PC-9 (cell line): ENCODE data around the gene SORBS1. TPM values are rescaled to one million over a fixed set of nuclear protein-coding genes. Genes with fewer than 3 reads are reported as not detected.

ENCODE experiments used
- BruUV-seq: library from RNA; stranded (reverse); fragments of 400-500 nt; replicated peaks from 2 replicates; lab custom pipeline; 2021; lab: Mats Ljungman, UMichigan
- CTCF ChIA-PET: fragments of 300-600 bp; sonication (Branson Sonifier 250); formaldehyde crosslinking; loops from one replicate; lab custom pipeline; 2022; ENCODE audit warnings: antibody characterized with exemption; lab: Charles Lee
- POLR2A ChIA-PET: fragments of 300-600 bp; sonication (Branson Sonifier 250); formaldehyde crosslinking; loops from one replicate; lab custom pipeline; 2022; ENCODE audit warnings: antibody characterized with exemption; ENCODE audit not compliant: unreplicated experiment; lab: Charles Lee
- DNase-seq, 2 experiments: peaks; one replicate each; pipeline versions ENCODE4 v3.0.0 to v3.0.0-alpha.2; 2015 to 2022; ENCODE audit warnings: mixed read lengths in 1 of 2
- H2AFZ ChIP-seq: fragments of 200-600 bp; sonication (generic); 2 replicates; pipeline ENCODE4 v1.8.1; 2017; ENCODE audit warnings: antibody characterized with exemption
- H3F3A ChIP-seq: fragments of 200-600 bp; sonication (generic); 2 replicates; pipeline ENCODE4 v1.8.1; 2017; ENCODE audit warnings: antibody characterized with exemption, mild to moderate bottlenecking, low read depth; ENCODE audit not compliant: insufficient read depth
- H3K27ac ChIP-seq: fragments of 200-600 bp; sonication (generic); 2 replicates; pipeline ENCODE4 v1.6.1; 2016; ENCODE audit warnings: mixed run types
- H3K27me3 ChIP-seq: fragments of 200-600 bp; sonication (generic); 2 replicates; pipeline ENCODE4 v1.6.1; 2016; ENCODE audit warnings: low read depth, mixed run types; ENCODE audit not compliant: insufficient read depth
- H3K36me3 ChIP-seq: fragments of 200-600 bp; sonication (generic); 2 replicates; pipeline ENCODE4 v1.6.1; 2016; ENCODE audit warnings: low read depth, mixed run types
- H3K4me1 ChIP-seq: fragments of 200-600 bp; sonication (generic); replicated peaks from 2 replicates; pipeline ENCODE4 v1.6.1; 2016; ENCODE audit warnings: mixed run types; ENCODE audit not compliant: insufficient read depth
- H3K4me2 ChIP-seq: fragments of 200-600 bp; sonication (generic); 2 replicates; pipeline ENCODE4 v1.6.1; 2017; ENCODE audit warnings: mixed run types
- H3K4me3 ChIP-seq: fragments of 200-600 bp; sonication (generic); 2 replicates; pipeline ENCODE4 v1.6.1; 2016; ENCODE audit warnings: mixed run types
- H3K79me2 ChIP-seq: fragments of 200-600 bp; sonication (generic); 2 replicates; pipeline ENCODE4 v1.6.1; 2017; ENCODE audit warnings: low read depth, mixed run types
- H3K9me2 ChIP-seq: fragments of 200-600 bp; sonication (generic); 2 replicates; pipeline ENCODE4 v1.8.1; 2017; ENCODE audit warnings: mild to moderate bottlenecking; ENCODE audit not compliant: insufficient read depth
- H3K9me3 ChIP-seq: fragments of 200-600 bp; sonication (generic); 2 replicates; pipeline ENCODE4 v1.8.1; 2016; ENCODE audit warnings: low read depth; ENCODE audit not compliant: insufficient read depth
- H4K20me1 ChIP-seq: fragments of 200-600 bp; sonication (generic); 2 replicates; pipeline ENCODE4 v1.8.1; 2017; ENCODE audit not compliant: insufficient read depth
- CTCF ChIP-seq: fragments of 200-600 bp; sonication (generic); conservative IDR thresholded peaks from 2 replicates; pipeline ENCODE4 v1.6.1; 2017; ENCODE audit warnings: mixed run types, antibody characterized with exemption, mild to moderate bottlenecking, moderate library complexity
- EZH2 ChIP-seq: fragments of 200-600 bp; sonication (generic); IDR thresholded peaks from 2 replicates; pipeline ENCODE4 v1.8.0; 2017; ENCODE audit warnings: antibody characterized with exemption, low read depth
- intact Hi-C: fragments of 100-400 bp; cut with micrococcal nuclease; formaldehyde crosslinking; loops from one replicate; pipeline ENCODE4 v1.10.0; 2022; ENCODE audit not compliant: unreplicated experiment
- total RNA-seq: library from RNA; stranded (reverse); gene quantifications from 2 replicates; pipeline ENCODE4 v1.2.3, GENCODE V29; 2021

SORBS1 gene
- total RNA-seq, 1 experiment from 2014 or later = 5.0 TPM

GRCh38 chr10:95499482-95499989 is 61.6 kb downstream of the SORBS1 start:
- Histone ChIP-seq H4K20me1 (no peaks in the 10 kb centered on the region), H3K4me3 (no peak overlapping the region), H3K27me3 (no peaks in the 10 kb centered on the region), H3K36me3 (no peaks in the 10 kb centered on the region), H3K4me2 (no peak overlapping the region), H3F3A (no peaks in the 10 kb centered on the region), H3K9me2 (no peaks in the 10 kb centered on the region), H3K9me3 (no peaks in the 10 kb centered on the region), H3K79me2 (no peaks in the 10 kb centered on the region), H2AFZ (no peak overlapping the region), H3K27ac (no peak overlapping the region), H3K4me1 (no peaks in the 10 kb centered on the region)
- BruUV-seq = no TSS peak
- DNase-seq = no peak
- TF ChIP-seq CTCF (no peak), EZH2 (no peak)
- POLR2A ChIA-PET = no interaction called here
- CTCF ChIA-PET = no interaction called here
- intact Hi-C loops = no loop called here

DNA sequence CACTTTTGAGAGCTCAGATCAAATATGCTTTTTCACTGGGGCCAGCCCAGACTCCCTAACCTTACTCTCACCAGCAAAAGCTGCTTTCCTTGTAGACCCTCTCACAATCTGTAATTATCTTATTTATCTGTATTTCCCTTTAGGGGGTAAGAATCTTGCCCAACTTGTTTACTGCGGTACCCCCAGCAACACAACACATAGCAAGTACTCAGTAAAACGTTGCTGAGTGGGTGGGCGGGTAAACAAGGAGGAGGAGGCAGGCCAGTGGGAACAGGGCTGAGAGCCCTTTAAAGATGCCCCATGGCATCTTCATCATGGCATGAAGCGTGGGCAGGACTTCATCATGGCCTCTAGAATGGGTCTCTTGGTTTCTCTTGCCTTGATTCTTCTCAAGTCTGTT is 64.2 kb downstream of the SORBS1 start:
- H3K79me2 ChIP-seq = no peaks in the 10 kb centered on the region
- H3K9me3 ChIP-seq = no peaks in the 10 kb centered on the region
- H3K4me2 ChIP-seq = no peak overlapping the region
- ChIA-PET POLR2A (no interaction called here), CTCF (no interaction called here)
- H3K27me3 ChIP-seq = no peaks in the 10 kb centered on the region
- no TSS peak for BruUV-seq
- H3K9me2 ChIP-seq = no peaks in the 10 kb centered on the region
- no peak for DNase-seq
- no peaks in the 10 kb centered on the region for H3K36me3 ChIP-seq
- H3K4me1 ChIP-seq = no peaks in the 10 kb centered on the region
- no peak for TF ChIP-seq CTCF
- no peak for TF ChIP-seq EZH2
- H3K4me3 ChIP-seq = no peak overlapping the region
- no peak overlapping the region for H2AFZ ChIP-seq
- H3K27ac ChIP-seq = no peak overlapping the region
- intact Hi-C loops = no loop called here
- H4K20me1 ChIP-seq = no peaks in the 10 kb centered on the region
- no peaks in the 10 kb centered on the region for H3F3A ChIP-seq

- POLR2A ChIA-PET = no interaction called here
Observed at GRCh38 chr10:95496246-95496911, 64.8 kb downstream of the SORBS1 start.

More at GRCh38 chr10:95496246-95496911, 64.8 kb downstream of the SORBS1 start:
- H3K27ac ChIP-seq = no peak overlapping the region
- no peaks in the 10 kb centered on the region for H3K79me2 ChIP-seq
- BruUV-seq = no TSS peak
- H3K9me3 ChIP-seq = no peaks in the 10 kb centered on the region
- H3K9me2 ChIP-seq = no peaks in the 10 kb centered on the region
- no peak overlapping the region for H3K4me2 ChIP-seq
- TF ChIP-seq EZH2 (no peak), CTCF (no peak)
- H3F3A ChIP-seq = no peaks in the 10 kb centered on the region
- H3K4me1 ChIP-seq = no peaks in the 10 kb centered on the region
- intact Hi-C loops = no loop called here
- no peak overlapping the region for H2AFZ ChIP-seq
- CTCF ChIA-PET = no interaction called here
- H3K27me3 ChIP-seq = no peaks in the 10 kb centered on the region
- DNase-seq = no peak
- H3K36me3 ChIP-seq = no peaks in the 10 kb centered on the region
- H4K20me1 ChIP-seq = no peaks in the 10 kb centered on the region
- no peak overlapping the region for H3K4me3 ChIP-seq
